Measurements from ENCODE around the gene SHISA9. TPM values are rescaled to one million over a fixed set of nuclear protein-coding genes. Genes with fewer than 3 reads are reported as not detected.

The SHISA9 gene
- total RNA-seq, 1 donor from 2014 or later: 0.18 TPM

- Mint-ChIP-seq H3K4me1 (ENCODE audit: low read depth) (no peaks in the 10 kb centered on the region), H3K27ac (no peak overlapping the region), H3K9me3 (peaks cover 3% of the 10 kb centered on the region), H3K36me3 (ENCODE audit: low read depth) (no peaks in the 10 kb centered on the region), H3K27me3 (ENCODE audit: insufficient read depth) (no peaks in the 10 kb centered on the region), H3K4me3 (no peak overlapping the region)
- intact Hi-C loops (cut with micrococcal nuclease): no loop called here
- no peak for DNase-seq (ENCODE audit: low spot score)
Measured at GRCh38 chr16:13080531-13080930, 179.1 kb downstream of the SHISA9 start.

DNA sequence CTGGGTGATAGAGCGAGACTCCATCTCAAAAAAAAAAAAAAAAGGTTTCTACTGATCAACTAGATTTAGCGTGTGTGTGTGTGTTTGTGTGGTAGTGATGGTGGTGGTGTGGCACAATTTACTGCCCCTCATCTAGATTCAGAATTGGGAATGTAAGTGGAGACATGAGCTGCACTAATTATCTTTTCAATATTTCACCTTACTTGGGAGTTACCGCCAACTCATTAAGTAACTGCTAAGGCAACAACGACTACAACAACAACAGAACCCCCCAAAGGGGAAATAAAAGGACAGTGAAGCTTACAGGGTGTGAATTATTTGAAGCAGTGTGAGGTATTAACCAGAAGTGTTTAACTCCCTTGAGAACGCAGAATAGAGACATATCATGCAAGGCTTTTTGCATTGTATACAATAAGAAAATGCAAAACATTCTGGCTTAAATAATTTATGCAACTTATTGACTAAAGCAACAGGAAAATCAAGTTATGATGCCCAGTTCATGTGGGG is 180.5 kb downstream of the SHISA9 start:
- no peaks in the 10 kb centered on the region for H3K36me3 Mint-ChIP-seq (ENCODE audit: low read depth)
- H3K4me3 Mint-ChIP-seq: no peak overlapping the region
- H3K27ac Mint-ChIP-seq: no peak overlapping the region
- DNase-seq (ENCODE audit: low spot score): no peak
- no peaks in the 10 kb centered on the region for H3K4me1 Mint-ChIP-seq (ENCODE audit: low read depth)
- no peaks in the 10 kb centered on the region for H3K27me3 Mint-ChIP-seq (ENCODE audit: insufficient read depth)
- intact Hi-C loops (cut with micrococcal nuclease): no loop called here
- peaks cover 8% of the 10 kb centered on the region for H3K9me3 Mint-ChIP-seq

DNA sequence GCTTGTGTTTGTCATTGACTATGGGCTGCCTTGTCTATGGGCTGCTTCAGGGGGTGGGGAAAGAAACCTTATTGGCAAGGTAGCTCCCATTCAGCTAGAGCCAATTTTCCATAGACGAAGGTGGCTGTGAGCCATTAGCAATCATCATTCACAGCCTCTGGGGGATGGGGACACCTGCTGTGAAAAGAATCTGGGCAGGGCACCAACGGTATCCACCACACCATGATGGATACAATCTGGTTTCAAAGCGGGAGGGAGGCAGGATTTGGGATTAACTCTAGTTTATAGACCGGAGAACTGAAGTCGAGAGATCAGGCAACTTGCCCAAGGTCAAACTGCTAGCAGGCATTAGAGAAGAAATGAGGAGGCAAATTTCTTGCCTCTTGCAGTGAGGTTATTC is 182.3 kb downstream of the SHISA9 start:
- Mint-ChIP-seq H3K27ac (no peak overlapping the region), H3K36me3 (ENCODE audit: low read depth) (no peaks in the 10 kb centered on the region), H3K27me3 (ENCODE audit: insufficient read depth) (no peaks in the 10 kb centered on the region), H3K4me3 (no peak overlapping the region), H3K4me1 (ENCODE audit: low read depth) (no peaks in the 10 kb centered on the region), H3K9me3 (peaks cover 8% of the 10 kb centered on the region)
- intact Hi-C loops (cut with micrococcal nuclease): no loop called here
- no peak for DNase-seq (ENCODE audit: low spot score)

DNA sequence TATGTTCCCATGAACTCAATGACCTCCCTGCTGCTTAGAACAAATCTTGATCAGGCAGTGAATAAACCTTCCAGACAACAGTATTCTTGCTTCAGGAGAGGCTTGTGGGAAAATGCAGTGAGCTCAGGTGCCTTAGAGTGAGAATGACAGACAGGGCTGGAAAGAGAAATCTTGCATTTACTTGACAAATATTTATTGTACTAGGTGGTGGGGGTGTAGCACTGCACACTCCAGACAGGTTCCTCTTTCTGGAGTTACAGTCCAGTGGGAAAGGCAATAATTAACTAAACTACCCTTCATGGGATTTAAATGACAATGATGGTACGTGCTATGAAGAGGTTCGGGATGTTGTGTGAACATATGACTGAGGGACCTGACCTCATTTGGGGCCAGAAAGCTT is 182.9 kb downstream of the SHISA9 start:
- intact Hi-C loops (cut with micrococcal nuclease): no loop called here
- H3K9me3 Mint-ChIP-seq: peaks cover 8% of the 10 kb centered on the region

GRCh38 chr16:13093661-13094060 is 192.3 kb downstream of the SHISA9 start:
- DNase-seq (ENCODE audit: low spot score): no peak
- no peak overlapping the region for H3K4me3 Mint-ChIP-seq
- no peaks in the 10 kb centered on the region for H3K27me3 Mint-ChIP-seq (ENCODE audit: insufficient read depth)
- no peak overlapping the region for H3K27ac Mint-ChIP-seq
- H3K9me3 Mint-ChIP-seq: peaks cover 39% of the 10 kb centered on the region
- intact Hi-C loops (cut with micrococcal nuclease): no loop called here
- H3K36me3 Mint-ChIP-seq (ENCODE audit: low read depth): no peaks in the 10 kb centered on the region
- H3K4me1 Mint-ChIP-seq (ENCODE audit: low read depth): no peaks in the 10 kb centered on the region

More for the DNA sequence above, 182.9 kb downstream of the SHISA9 start:
- no peak overlapping the region for H3K27ac Mint-ChIP-seq
- no peak for DNase-seq (ENCODE audit: low spot score)
- H3K27me3 Mint-ChIP-seq (ENCODE audit: insufficient read depth): no peaks in the 10 kb centered on the region
- no peaks in the 10 kb centered on the region for H3K4me1 Mint-ChIP-seq (ENCODE audit: low read depth)
- H3K36me3 Mint-ChIP-seq (ENCODE audit: low read depth): no peaks in the 10 kb centered on the region
- H3K4me3 Mint-ChIP-seq: no peak overlapping the region

GRCh38 chr16:13095061-13095460 is 193.7 kb downstream of the SHISA9 start:
- DNase-seq (ENCODE audit: low spot score): no peak
- Mint-ChIP-seq H3K4me3 (no peak overlapping the region), H3K4me1 (ENCODE audit: low read depth) (no peaks in the 10 kb centered on the region), H3K27ac (no peak overlapping the region), H3K36me3 (ENCODE audit: low read depth) (no peaks in the 10 kb centered on the region), H3K27me3 (ENCODE audit: insufficient read depth) (no peaks in the 10 kb centered on the region), H3K9me3 (peaks cover 35% of the 10 kb centered on the region)
- intact Hi-C loops (cut with micrococcal nuclease): no loop called here

DNA sequence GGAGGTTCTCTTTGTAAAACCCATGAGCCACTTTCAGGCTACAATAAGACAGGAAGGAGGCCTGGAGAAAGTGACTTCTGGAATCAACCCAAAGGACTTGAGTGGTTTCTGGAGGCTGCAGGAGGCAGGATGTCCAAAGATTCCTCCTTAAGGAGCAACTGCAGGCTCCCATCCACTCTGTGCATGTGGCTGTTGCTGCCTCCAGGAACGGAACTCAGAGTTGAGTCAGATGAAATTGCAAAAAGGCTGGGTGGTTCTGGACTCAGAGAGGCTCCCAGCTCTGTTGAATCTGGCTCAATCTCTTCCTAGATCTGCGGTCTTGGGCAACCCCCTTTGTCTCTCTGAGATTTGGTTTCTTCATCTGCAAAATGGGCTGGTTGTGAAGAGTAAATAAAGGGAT is 197.1 kb downstream of the SHISA9 start:
- DNase-seq (ENCODE audit: low spot score): no peak
- Mint-ChIP-seq H3K36me3 (ENCODE audit: low read depth) (no peaks in the 10 kb centered on the region), H3K27ac (no peak overlapping the region), H3K4me3 (no peak overlapping the region), H3K9me3 (peaks cover 16% of the 10 kb centered on the region), H3K4me1 (ENCODE audit: low read depth) (no peaks in the 10 kb centered on the region), H3K27me3 (ENCODE audit: insufficient read depth) (no peaks in the 10 kb centered on the region)
- intact Hi-C loops (cut with micrococcal nuclease): no loop called here

DNA sequence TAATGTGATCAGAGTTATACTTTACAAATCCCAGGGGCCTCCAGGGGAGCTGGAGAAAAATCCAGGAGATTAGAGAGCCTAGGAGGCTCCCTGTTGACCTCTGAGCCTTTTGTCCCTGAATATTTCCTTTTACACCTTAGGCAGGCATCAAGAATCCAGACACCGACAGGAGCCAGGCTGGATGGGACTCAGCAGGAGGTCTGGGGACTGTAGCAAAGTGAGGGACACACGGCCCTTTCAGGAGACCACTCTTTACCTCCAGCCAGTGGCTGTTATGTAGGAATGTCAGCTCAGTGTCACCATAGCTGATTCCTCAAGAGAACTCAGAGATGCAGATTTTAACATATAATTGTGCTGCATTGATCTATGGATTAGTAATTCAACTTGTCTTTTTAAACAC is 198.4 kb downstream of the SHISA9 start:
- intact Hi-C loops (cut with micrococcal nuclease): no loop called here
- H3K36me3 Mint-ChIP-seq (ENCODE audit: low read depth): no peaks in the 10 kb centered on the region
- no peak overlapping the region for H3K4me3 Mint-ChIP-seq
- no peaks in the 10 kb centered on the region for H3K4me1 Mint-ChIP-seq (ENCODE audit: low read depth)
- H3K27ac Mint-ChIP-seq: no peak overlapping the region
- DNase-seq (ENCODE audit: low spot score): no peak
- no peaks in the 10 kb centered on the region for H3K27me3 Mint-ChIP-seq (ENCODE audit: insufficient read depth)
- peaks cover 15% of the 10 kb centered on the region for H3K9me3 Mint-ChIP-seq

- Mint-ChIP-seq H3K9me3 (peaks cover 15% of the 10 kb centered on the region), H3K4me3 (no peak overlapping the region), H3K27me3 (ENCODE audit: insufficient read depth) (no peaks in the 10 kb centered on the region), H3K36me3 (ENCODE audit: low read depth) (no peaks in the 10 kb centered on the region), H3K27ac (no peak overlapping the region), H3K4me1 (ENCODE audit: low read depth) (no peaks in the 10 kb centered on the region)
- intact Hi-C loops (cut with micrococcal nuclease): no loop called here
- no peak for DNase-seq (ENCODE audit: low spot score)
Measured at GRCh38 chr16:13100970-13101369, 199.6 kb downstream of the SHISA9 start.

GRCh38 chr16:13101828-13102227 is 200.4 kb downstream of the SHISA9 start:
- H3K4me3 Mint-ChIP-seq: no peak overlapping the region
- no peaks in the 10 kb centered on the region for H3K36me3 Mint-ChIP-seq (ENCODE audit: low read depth)
- peaks cover 14% of the 10 kb centered on the region for H3K9me3 Mint-ChIP-seq
- H3K27ac Mint-ChIP-seq: no peak overlapping the region
- DNase-seq (ENCODE audit: low spot score): no peak
- intact Hi-C loops (cut with micrococcal nuclease): no loop called here
- no peaks in the 10 kb centered on the region for H3K27me3 Mint-ChIP-seq (ENCODE audit: insufficient read depth)
- H3K4me1 Mint-ChIP-seq (ENCODE audit: low read depth): no peaks in the 10 kb centered on the region

DNA sequence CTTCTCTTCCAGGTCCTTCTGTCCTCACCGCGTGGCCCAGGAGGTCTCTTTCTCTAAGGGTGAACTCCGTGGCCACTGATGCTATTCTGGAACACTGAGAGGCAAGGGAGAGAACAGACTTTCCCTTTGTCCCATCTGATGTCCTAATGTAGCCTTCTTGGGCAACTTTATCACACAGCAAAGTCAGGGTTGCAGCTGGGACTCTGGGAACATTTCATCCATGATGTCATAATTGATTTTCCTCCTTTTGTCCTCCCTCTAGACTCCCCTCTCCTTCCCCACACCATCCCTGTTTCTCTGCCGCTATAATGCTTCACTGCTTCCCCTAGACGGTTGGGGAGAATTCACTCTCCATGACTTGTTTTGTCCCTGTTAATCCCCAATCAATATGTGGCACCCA is 201.0 kb downstream of the SHISA9 start:
- peaks cover 14% of the 10 kb centered on the region for H3K9me3 Mint-ChIP-seq
- intact Hi-C loops (cut with micrococcal nuclease): no loop called here
- H3K36me3 Mint-ChIP-seq (ENCODE audit: low read depth): no peaks in the 10 kb centered on the region
- no peak overlapping the region for H3K27ac Mint-ChIP-seq
- H3K27me3 Mint-ChIP-seq (ENCODE audit: insufficient read depth): no peaks in the 10 kb centered on the region
- no peak for DNase-seq (ENCODE audit: low spot score)
- no peaks in the 10 kb centered on the region for H3K4me1 Mint-ChIP-seq (ENCODE audit: low read depth)
- no peak overlapping the region for H3K4me3 Mint-ChIP-seq

DNA sequence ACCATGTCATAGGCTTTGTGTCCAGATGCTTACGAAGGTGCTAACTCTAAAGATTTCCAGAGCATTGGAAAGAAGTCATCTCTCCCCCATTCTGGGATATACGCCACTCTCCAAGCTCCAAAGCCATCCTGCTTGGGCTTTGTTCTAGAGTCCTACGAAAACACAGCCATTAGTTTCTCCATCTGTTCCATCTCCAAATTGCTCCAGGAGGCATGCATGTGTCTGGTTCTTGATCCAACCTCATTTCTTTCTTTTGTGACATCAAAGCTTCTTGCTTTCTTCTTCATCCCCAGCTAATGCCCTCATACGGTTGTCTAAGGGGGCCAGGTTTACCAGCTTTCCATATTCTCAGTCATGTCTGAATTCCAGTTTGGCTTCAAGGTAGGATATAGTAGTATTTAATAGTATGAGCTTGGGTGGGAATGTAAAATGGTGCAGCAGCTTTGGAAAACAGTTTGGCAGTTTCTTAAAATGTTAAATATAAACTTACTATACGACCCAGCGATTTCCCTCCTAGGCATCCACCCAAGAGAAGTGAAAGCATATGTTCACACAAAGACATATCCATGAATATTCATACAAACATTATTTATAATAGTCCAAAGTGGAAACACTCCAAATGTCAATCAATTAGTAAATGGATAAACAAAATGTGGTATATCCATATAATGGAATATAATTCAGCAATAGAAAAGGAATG is 202.6 kb downstream of the SHISA9 start:
- no peaks in the 10 kb centered on the region for H3K27me3 Mint-ChIP-seq (ENCODE audit: insufficient read depth)
- peaks cover 14% of the 10 kb centered on the region for H3K9me3 Mint-ChIP-seq
- no peak overlapping the region for H3K4me3 Mint-ChIP-seq
- no peak overlapping the region for H3K27ac Mint-ChIP-seq
- H3K36me3 Mint-ChIP-seq (ENCODE audit: low read depth): no peaks in the 10 kb centered on the region
- no peaks in the 10 kb centered on the region for H3K4me1 Mint-ChIP-seq (ENCODE audit: low read depth)
- intact Hi-C loops (cut with micrococcal nuclease): no loop called here
- DNase-seq (ENCODE audit: low spot score): no peak

GRCh38 chr16:13104772-13105171 is 203.4 kb downstream of the SHISA9 start:
- peaks cover 14% of the 10 kb centered on the region for H3K9me3 Mint-ChIP-seq
- H3K4me3 Mint-ChIP-seq: no peak overlapping the region
- intact Hi-C loops (cut with micrococcal nuclease): no loop called here
- H3K4me1 Mint-ChIP-seq (ENCODE audit: low read depth): no peaks in the 10 kb centered on the region
- no peak for DNase-seq (ENCODE audit: low spot score)
- no peak overlapping the region for H3K27ac Mint-ChIP-seq
- no peaks in the 10 kb centered on the region for H3K36me3 Mint-ChIP-seq (ENCODE audit: low read depth)
- H3K27me3 Mint-ChIP-seq (ENCODE audit: insufficient read depth): no peaks in the 10 kb centered on the region

GRCh38 chr16:13105427-13105826 is 204.0 kb downstream of the SHISA9 start:
- H3K27me3 Mint-ChIP-seq (ENCODE audit: insufficient read depth): no peaks in the 10 kb centered on the region
- H3K9me3 Mint-ChIP-seq: peaks cover 14% of the 10 kb centered on the region
- intact Hi-C loops (cut with micrococcal nuclease): no loop called here
- no peaks in the 10 kb centered on the region for H3K36me3 Mint-ChIP-seq (ENCODE audit: low read depth)
- H3K4me3 Mint-ChIP-seq: no peak overlapping the region
- no peaks in the 10 kb centered on the region for H3K4me1 Mint-ChIP-seq (ENCODE audit: low read depth)
- DNase-seq (ENCODE audit: low spot score): no peak
- H3K27ac Mint-ChIP-seq: no peak overlapping the region
